PC-9 (cell line): ENCODE results near the gene ZNF267.

Experiments
- EZH2 ChIP-seq: fragments of 200-600 bp; sonication (generic); IDR thresholded peaks from 2 replicates; pipeline ENCODE4 v1.8.0; 2017; ENCODE audit warnings: antibody characterized with exemption, low read depth
- TF ChIP-seq, protein P1 (sequence below): fragments of 200-600 bp; sonication (generic); conservative IDR thresholded peaks from 2 replicates; pipeline ENCODE4 v1.6.1; 2017; ENCODE audit warnings: mixed run types, antibody characterized with exemption, mild to moderate bottlenecking, moderate library complexity

DNA sequence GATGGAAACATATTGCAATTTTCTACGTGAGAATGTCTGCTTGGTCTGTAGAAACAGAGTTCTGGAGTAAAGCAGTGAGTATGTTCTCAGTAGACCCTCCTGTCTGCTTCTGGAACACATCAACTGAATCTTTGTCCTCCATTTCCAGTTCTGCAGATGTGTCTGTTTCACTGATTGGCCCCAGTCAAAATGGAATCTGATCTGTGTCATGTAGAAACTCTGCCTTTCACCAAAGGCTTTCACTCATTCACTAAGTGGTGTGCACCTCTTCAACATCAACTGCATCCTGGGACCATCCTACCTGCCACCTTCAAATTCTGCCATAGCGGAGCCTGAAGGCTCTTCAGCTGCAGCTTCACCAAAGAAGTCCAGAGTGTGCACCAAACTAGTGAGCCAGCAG lies 2.8 kb upstream of the ZNF267 start:
- TF ChIP-seq, protein P1, sequence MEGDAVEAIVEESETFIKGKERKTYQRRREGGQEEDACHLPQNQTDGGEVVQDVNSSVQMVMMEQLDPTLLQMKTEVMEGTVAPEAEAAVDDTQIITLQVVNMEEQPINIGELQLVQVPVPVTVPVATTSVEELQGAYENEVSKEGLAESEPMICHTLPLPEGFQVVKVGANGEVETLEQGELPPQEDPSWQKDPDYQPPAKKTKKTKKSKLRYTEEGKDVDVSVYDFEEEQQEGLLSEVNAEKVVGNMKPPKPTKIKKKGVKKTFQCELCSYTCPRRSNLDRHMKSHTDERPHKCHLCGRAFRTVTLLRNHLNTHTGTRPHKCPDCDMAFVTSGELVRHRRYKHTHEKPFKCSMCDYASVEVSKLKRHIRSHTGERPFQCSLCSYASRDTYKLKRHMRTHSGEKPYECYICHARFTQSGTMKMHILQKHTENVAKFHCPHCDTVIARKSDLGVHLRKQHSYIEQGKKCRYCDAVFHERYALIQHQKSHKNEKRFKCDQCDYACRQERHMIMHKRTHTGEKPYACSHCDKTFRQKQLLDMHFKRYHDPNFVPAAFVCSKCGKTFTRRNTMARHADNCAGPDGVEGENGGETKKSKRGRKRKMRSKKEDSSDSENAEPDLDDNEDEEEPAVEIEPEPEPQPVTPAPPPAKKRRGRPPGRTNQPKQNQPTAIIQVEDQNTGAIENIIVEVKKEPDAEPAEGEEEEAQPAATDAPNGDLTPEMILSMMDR, result no peak
- no peak for TF ChIP-seq EZH2
